H1 (cell line): Measurements from ENCODE around the gene NDEL1. TPM values are rescaled to one million over a fixed set of nuclear protein-coding genes. Genes with fewer than 3 reads are reported as not detected.

Experiments
- TEAD4 ChIP-seq: IDR thresholded peaks from 2 replicates; pipeline ENCODE4 v1.6.1; 2012; ENCODE audit warnings: low read depth, low read length, inconsistent platforms, mixed read lengths
- polyA plus RNA-seq, 7 experiments: library from polyadenylated mRNA; depleted of rRNA in 3 of 7; stranded (reverse) in 5 of 7; unstranded in 2 of 7; fragments of >200 nt in 5 of 7; fragments of 200-250 nt in 2 of 7; gene quantifications; 1 replicate in 5 of 7; 2 replicates in 1 of 7; 4 replicates in 1 of 7; pipeline versions ENCODE4 v1.2.1 to v1.2.3, GENCODE V29; 2011 to 2013; ENCODE audit warnings: missing spikeins in 2 of 7, mixed read lengths in 2 of 7
- total RNA-seq: library from RNA; stranded (reverse); fragmentation: NEBNext Ultra II Directional; extraction: Animal tissue kit (Norgen Biotek cat#: 25700); gene quantifications from 2 replicates; pipeline ENCODE4 v1.2.1, GENCODE V29; 2021

Gene NDEL1
- total and polyA plus RNA-seq, 2 of the 8 experiments (the other 6 are each of a cell fraction or from before 2014, with no cell fraction given): 31.1 to 32.9 TPM

GRCh38 chr17:8455665-8456209, 20.1 kb downstream of the NDEL1 start (continued):
- no peak for TF ChIP-seq TEAD4
